Thymus (tissue), 14 donors: ENCODE results near the gene GABRA5. TPM values are rescaled to one million over a fixed set of nuclear protein-coding genes. Genes with fewer than 3 reads are reported as not detected.
"Not testable (repeated sequence)": the region's sequence is repeated elsewhere in the genome, so short reads cannot be mapped to it uniquely, and the experiment has no call there.

Experiments
- DNase-seq, 9 donors: peaks; one replicate each; pipeline ENCODE4 v3.0.0-alpha.2; 2013; ENCODE audit warnings: low spot score in 9 of 9, low read depth in 6 of 9, missing footprints in 1 of 9
- H3K27ac ChIP-seq, 2 donors: one replicate each; pipeline ENCODE4 v1.5.1; 2013; ENCODE audit warnings: control low read depth in 1 of 2, low read depth in 1 of 2, low read length in 1 of 2, mild to moderate bottlenecking in 1 of 2, moderate library complexity in 1 of 2
- H3K27me3 ChIP-seq, 2 donors: one replicate each; pipeline ENCODE4 v1.5.1; 2013; ENCODE audit warnings: low read length in 1 of 2; ENCODE audit not compliant: control insufficient read depth in 2 of 2, insufficient read depth in 1 of 2
- H3K36me3 ChIP-seq, 2 donors: one replicate each; pipeline ENCODE4 v1.5.1; 2013; ENCODE audit warnings: low read length in 1 of 2, mild to moderate bottlenecking in 1 of 2, moderate library complexity in 1 of 2; ENCODE audit not compliant: control insufficient read depth in 2 of 2, insufficient read depth in 2 of 2
- H3K4me1 ChIP-seq, 2 donors: one replicate each; pipeline ENCODE4 v1.5.1; 2013; ENCODE audit warnings: low read length in 2 of 2; ENCODE audit not compliant: control insufficient read depth in 2 of 2, insufficient read depth in 2 of 2
- H3K4me3 ChIP-seq, 2 donors: one replicate each; pipeline ENCODE4 v1.5.1; 2013; ENCODE audit warnings: low read length in 2 of 2, control low read depth in 1 of 2, mild to moderate bottlenecking in 1 of 2
- H3K9me3 ChIP-seq, 2 donors: one replicate each; pipeline ENCODE4 v1.5.1; 2013; ENCODE audit warnings: low read length in 1 of 2, mild to moderate bottlenecking in 1 of 2; ENCODE audit not compliant: control insufficient read depth in 2 of 2, insufficient read depth in 1 of 2
- WGBS: extraction: QIAGEN DNeasy Blood & Tissue Kit; methylation state at CpG from one replicate; pipeline ENCODE4 v1.1.7; 2013; 5-methylcytosine and 5-hydroxymethylcytosine counted together
- long read RNA-seq, 10 donors: transcript quantifications; one replicate each; lab custom pipeline, GENCODE V29; 2026
- polyA plus RNA-seq: library from polyadenylated mRNA; stranded (reverse); fragments of 200-250 nt; gene quantifications from one replicate; pipeline ENCODE4 v1.2.3, GENCODE V29; 2013
- total RNA-seq: library from RNA; stranded (reverse); fragments of 120-200 nt; gene quantifications from one replicate; pipeline ENCODE4 v1.2.4, GENCODE V29; 2013
- donor health status: healthy.

Gene GABRA5
- total RNA-seq, result 26.1 TPM
- 18.9 TPM for polyA plus RNA-seq
- long read RNA-seq, donor 1, partial matches to known transcripts, result 0 of 1 reads
- long read RNA-seq, donor 1, other reads (novel, unspliced or antisense), result 0 of 1 reads
- long read RNA-seq, donor 2, result 0 reads
- long read RNA-seq, donor 3, result 0 reads
- long read RNA-seq, donor 4, partial matches to known transcripts, result 0 of 6 reads
- long read RNA-seq, donor 4, other reads (novel, unspliced or antisense), result 0 of 6 reads
- long read RNA-seq, donor 5, partial matches to known transcripts, result 0 of 7 reads
- long read RNA-seq, donor 5, other reads (novel, unspliced or antisense), result 0 of 7 reads
- long read RNA-seq, donor 6, partial matches to known transcripts, result 0 of 3 reads
- long read RNA-seq, donor 6, other reads (novel, unspliced or antisense), result 0 of 3 reads
- long read RNA-seq, donor 7, partial matches to known transcripts, result 0 of 2 reads
- long read RNA-seq, donor 7, other reads (novel, unspliced or antisense), result 0 of 2 reads
- long read RNA-seq, donor 8, partial matches to known transcripts, result 0 of 2 reads
- long read RNA-seq, donor 8, other reads (novel, unspliced or antisense), result 0 of 2 reads
- long read RNA-seq, donor 9, partial matches to known transcripts, result 6 of 8 reads
- long read RNA-seq, donor 9, other reads (novel, unspliced or antisense), result 0 of 8 reads
- long read RNA-seq, donor 10, result 0 reads

DNA sequence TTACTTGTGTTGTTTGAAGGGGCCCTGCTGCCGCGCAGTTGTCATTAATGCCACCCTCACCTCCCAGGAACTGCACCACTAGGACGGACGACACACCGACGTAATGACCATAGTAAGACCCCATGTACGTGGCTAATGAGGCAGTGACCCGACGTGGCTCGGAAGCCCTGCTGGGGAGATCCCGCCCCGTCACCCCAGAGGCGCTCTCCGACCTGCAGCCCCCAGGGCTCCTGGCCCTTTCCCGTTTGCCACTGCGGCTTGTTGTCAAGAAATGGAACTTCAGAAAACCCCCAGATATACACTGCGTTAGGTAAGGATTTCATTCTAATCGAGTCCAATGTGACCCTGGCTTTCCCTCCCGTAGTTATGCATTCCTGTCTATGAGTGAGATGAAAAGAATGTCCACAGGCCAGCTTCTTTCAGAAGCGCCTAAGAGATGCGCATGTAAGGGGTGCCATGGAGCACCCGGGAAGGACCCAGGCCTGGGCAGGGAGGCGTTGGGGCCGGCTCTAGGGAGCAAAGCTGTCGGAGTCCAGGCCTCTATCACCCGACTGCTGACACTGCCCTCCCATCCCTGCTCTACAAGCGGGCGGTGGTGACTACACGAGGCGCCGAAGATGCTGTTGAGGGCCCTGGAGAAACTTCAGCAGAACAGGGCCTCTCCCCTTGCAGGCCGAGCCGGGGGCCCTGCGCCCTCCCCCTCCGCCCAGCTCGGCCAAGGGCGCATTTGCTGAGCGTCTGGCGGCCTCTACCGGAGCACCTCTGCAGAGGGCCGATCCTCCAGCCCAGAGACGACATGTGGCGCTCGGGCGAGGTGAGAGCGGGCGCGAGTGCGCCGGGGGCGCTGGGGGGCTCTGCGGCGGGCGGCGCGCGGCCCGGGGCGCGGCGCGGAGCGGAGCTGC is at the start of gene GABRA5:
TSS of gene GABRA5 (plus strand) at position 765 of the 902 bp plus-strand sequence. CDS start 2,187 bp downstream, outside the sequence.
- Histone ChIP-seq H3K27ac (no peak within 1 kb of the TSS), H3K4me1 (no peaks in the 10 kb centered on the region), H3K27me3 (peaks cover 19 to 21% of the 10 kb centered on the region in 2 donors), H3K9me3 (no peaks in the 10 kb centered on the region), H3K4me3 (no peak within 1 kb of the TSS), H3K36me3 (no peaks in the 10 kb centered on the region)
- DNase-seq, result no peak
- 10% methylated on average over 63 of the region's 63 CpGs for WGBS

DNA sequence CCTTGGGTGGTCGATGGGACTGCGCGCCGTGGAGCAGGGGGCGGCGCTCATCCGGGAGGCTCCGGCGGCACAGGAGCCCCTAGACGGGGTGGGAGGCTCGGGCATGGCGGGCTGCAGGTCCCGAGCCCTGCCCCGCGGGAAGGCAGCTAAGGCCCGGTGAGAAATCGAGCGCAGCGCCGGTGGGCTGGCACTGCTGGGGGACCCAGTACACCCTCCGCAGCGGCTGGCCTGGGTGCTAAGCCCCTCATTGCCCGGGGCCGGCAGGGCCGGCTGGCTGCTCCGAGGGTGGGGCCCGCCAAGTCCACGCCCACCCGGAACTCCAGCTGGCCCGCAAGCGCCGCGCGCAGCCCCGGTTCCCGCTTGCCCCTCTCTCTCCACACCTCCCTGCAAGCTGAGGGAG is 35.7 kb upstream of the GABRA5 start:
- not testable (repeated sequence) for H3K27me3 ChIP-seq, DNase-seq, H3K9me3 ChIP-seq

DNA sequence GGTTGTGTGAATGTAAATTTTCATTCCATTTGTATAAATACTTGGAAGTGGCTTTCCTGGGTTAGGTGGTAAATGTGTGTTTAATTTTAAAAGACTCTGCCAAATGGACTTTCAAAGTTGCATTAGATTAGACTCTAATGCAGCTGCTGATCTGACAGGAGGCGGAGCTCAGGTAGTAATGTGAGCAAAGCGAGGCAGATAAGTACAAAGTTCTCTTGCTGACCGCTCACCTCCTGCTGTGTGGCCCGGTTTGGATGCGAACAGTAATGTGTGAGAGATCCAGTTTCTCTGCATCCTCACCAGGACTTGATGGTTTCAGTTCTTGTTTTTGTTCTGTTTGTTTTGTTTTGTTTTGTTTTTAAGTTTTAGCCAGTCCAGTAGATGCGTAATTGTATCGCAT is 34.9 kb upstream of the GABRA5 start:
- H3K36me3 ChIP-seq, result no peaks in the 10 kb centered on the region
- WGBS, result 89% methylated on average over 7 of the region's 7 CpGs
- no peak overlapping the region for H3K4me3 ChIP-seq

More for the DNA sequence above, 35.7 kb upstream of the GABRA5 start:
- not testable (repeated sequence) for H3K36me3 ChIP-seq, H3K4me3 ChIP-seq, H3K4me1 ChIP-seq, H3K27ac ChIP-seq
- 67% methylated on average over 35 of the region's 36 CpGs for WGBS

DNA sequence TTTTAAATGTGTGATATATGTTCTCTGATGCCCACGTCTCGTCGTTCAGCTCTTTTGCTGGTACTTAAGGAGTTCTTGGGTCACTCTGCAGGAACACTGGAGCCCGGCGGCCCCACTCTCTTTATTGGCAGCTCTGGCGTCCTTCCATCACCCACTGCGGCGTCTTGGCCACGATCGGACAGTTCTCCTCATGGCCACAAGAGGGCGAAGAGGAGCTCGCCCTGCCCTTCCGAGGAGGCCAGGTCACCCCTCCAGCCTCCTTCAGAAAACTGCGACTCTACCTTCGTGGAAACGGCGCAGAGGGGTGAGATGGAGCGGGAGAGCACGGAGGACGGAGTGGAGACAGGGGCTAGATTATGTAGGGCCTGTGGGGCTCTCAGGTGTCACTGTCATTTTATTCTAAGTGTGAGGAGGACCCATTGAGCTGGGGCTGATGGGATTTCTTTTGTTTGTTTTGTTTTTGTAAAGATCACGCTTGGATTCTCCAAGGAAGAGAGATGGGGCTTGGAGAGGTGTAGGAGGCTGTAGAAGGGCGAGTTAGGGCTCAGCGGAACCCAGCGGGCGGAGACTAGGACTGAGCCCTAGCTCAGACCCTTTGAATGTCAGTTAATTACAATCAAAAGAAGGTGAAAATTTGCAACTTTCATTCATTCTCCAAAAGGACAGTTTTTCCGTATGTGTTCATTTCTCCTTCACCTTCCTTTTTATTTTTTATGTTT is 28.0 kb upstream of the GABRA5 start:
- H3K4me3 ChIP-seq, result no peak overlapping the region
- no peaks in the 10 kb centered on the region for H3K36me3 ChIP-seq
- H3K27ac ChIP-seq, result no peak overlapping the region
- H3K4me1 ChIP-seq, result no peaks in the 10 kb centered on the region
- DNase-seq, result peak in 1 of 9 donors; percentile 3
- H3K9me3 ChIP-seq, result no peaks in the 10 kb centered on the region
- H3K27me3 ChIP-seq, result no peaks in the 10 kb centered on the region
- 43% methylated on average over 26 of the region's 26 CpGs for WGBS

More for the DNA sequence above, 34.9 kb upstream of the GABRA5 start:
- no peaks in the 10 kb centered on the region for H3K4me1 ChIP-seq
- H3K27me3 ChIP-seq, result no peaks in the 10 kb centered on the region
- no peak overlapping the region for H3K27ac ChIP-seq
- H3K9me3 ChIP-seq, result peaks cover 0 to 4% of the 10 kb centered on the region in 2 donors
- no peak for DNase-seq

DNA sequence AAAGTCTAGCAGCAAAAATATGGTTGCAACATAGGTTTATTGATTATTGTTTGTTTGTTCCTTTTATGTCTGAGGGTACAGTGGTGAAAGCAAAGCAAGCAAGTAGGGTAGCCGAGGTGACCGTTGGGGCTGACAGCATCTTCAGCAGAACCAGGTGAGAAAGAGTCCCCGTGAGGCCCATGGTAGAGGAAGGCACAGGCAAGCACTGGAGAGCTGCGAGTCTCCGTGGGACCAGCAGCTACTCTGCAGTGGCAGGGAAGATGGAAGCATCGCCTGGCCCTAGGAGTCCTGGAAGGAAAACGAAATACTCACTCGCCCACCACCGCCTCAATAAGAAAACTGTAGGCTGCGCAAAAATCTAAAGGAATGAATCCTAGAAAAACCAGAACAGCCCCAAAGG is 25.3 kb upstream of the GABRA5 start:
- H3K27ac ChIP-seq, result no peak overlapping the region
- H3K27me3 ChIP-seq, result no peaks in the 10 kb centered on the region
- H3K36me3 ChIP-seq, result no peaks in the 10 kb centered on the region
- 56% methylated on average over 10 of the region's 10 CpGs for WGBS
- no peaks in the 10 kb centered on the region for H3K9me3 ChIP-seq
- no peak for DNase-seq
- no peak overlapping the region for H3K4me3 ChIP-seq
- H3K4me1 ChIP-seq, result no peaks in the 10 kb centered on the region

DNA sequence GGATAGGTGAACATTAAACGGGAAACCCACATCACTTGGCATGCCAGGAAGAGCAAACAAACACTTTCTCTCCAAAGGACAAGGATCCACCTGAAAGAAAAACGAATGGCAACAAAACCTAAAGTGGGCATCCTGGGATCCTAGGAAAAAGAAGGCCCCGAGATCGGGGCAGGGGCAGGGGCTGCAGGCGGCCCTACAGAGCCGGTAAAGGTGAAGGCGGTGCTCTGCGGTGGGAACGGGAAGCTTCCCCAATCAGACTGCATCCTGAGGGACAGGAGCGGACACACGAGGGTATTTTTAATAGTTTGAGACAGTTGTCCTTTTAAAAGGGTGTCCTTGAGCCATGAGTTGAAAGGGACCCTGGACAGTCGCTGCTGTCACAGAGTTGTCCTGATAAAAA is 24.9 kb upstream of the GABRA5 start:
- H3K27me3 ChIP-seq, result no peaks in the 10 kb centered on the region
- no peak overlapping the region for H3K4me3 ChIP-seq
- no peak overlapping the region for H3K27ac ChIP-seq
- no peaks in the 10 kb centered on the region for H3K36me3 ChIP-seq
- H3K4me1 ChIP-seq, result no peaks in the 10 kb centered on the region
- H3K9me3 ChIP-seq, result no peaks in the 10 kb centered on the region
- WGBS, result 37% methylated on average over 12 of the region's 12 CpGs
- no peak for DNase-seq

DNA sequence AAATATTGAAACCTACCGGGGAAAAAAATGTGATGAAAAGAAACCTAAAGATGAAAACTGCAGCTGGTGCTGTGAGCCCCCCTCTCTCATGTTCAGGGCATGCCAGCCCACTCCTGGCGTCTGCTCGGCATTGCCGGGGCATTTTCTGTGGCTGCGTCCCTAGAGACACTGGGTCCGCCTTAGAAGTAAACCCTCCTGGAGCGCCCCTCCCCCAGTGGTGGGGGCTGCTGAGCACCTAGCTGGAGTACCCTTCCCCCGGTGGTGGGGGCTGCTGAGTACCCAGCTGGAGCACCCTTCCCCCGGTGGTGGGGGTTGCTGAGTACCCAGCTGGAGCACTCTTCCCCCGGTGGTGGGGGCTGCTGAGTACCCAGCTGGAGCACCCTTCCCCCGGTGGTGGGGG is 24.5 kb upstream of the GABRA5 start:
- WGBS, result 59% methylated on average over 11 of the region's 11 CpGs
- Histone ChIP-seq H3K4me3 (no peak overlapping the region), H3K27ac (no peak overlapping the region), H3K9me3 (no peaks in the 10 kb centered on the region), H3K27me3 (no peaks in the 10 kb centered on the region), H3K36me3 (no peaks in the 10 kb centered on the region), H3K4me1 (no peaks in the 10 kb centered on the region)
- no peak for DNase-seq

DNA sequence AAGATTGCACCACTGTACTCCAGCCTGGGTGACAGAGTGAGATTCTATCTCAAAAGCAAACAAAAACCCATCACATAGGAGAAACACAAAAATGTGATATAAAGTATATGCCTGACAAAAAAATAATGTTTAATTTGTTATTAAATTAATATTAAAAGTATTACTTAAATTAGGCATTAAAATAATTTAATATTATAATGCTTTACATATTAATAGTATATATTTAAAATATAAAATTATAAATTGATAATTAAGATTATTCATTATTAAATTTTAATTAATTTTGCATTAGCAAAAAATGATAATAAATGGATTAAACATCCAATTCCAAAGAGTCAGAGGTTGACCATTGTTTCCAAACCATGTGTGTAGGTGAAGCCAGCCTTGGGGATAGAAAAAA is 22.0 kb upstream of the GABRA5 start:
- Histone ChIP-seq H3K9me3 (no peaks in the 10 kb centered on the region), H3K4me3 (no peak overlapping the region), H3K27me3 (no peaks in the 10 kb centered on the region), H3K36me3 (no peaks in the 10 kb centered on the region), H3K4me1 (no peaks in the 10 kb centered on the region), H3K27ac (no peak overlapping the region)
- DNase-seq, result no peak
